GM19099 (cell line): Measurements from ENCODE around the gene CAVIN2.

Source experiments
- POLR2A ChIP-seq: IDR thresholded peaks from 3 replicates; pipeline ENCODE4 v1.6.1; 2011; ENCODE audit warnings: low read depth; ENCODE audit not compliant: insufficient read length; ENCODE audit errors: extremely low read depth

The CAVIN2 gene

GRCh38 chr2:191875859-191876258, 29.0 kb upstream of the CAVIN2 start:
- no peak for TF ChIP-seq POLR2A

DNA sequence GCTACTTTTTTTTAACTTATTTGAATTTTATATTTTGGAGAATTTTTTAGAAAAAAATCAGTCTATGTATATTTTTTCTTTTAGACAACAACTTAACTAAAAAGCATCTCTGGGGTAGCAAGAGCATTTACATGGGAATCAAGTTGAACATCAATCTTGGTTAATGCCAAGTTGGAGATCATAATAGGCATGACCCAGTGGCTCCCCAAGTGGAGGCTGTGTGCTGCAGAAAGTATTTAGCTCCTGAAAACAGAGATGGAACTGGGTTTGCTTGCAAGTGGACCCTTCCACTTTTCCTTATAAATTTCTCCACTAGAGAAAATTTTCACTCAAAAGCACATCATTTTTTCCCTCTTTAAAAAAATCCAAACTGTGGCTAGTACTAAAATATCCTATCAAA, 23.9 kb upstream of the CAVIN2 start:
- TF ChIP-seq POLR2A, result no peak

- no peak for TF ChIP-seq POLR2A
Measured at GRCh38 chr2:191869781-191870180, 22.9 kb upstream of the CAVIN2 start.

GRCh38 chr2:191869178-191869577, 22.3 kb upstream of the CAVIN2 start:
- TF ChIP-seq POLR2A, result no peak

GRCh38 chr2:191867507-191867847, 20.6 kb upstream of the CAVIN2 start:
- no peak for TF ChIP-seq POLR2A

GRCh38 chr2:191866675-191867506, 20.0 kb upstream of the CAVIN2 start:
- TF ChIP-seq POLR2A, result no peak

DNA sequence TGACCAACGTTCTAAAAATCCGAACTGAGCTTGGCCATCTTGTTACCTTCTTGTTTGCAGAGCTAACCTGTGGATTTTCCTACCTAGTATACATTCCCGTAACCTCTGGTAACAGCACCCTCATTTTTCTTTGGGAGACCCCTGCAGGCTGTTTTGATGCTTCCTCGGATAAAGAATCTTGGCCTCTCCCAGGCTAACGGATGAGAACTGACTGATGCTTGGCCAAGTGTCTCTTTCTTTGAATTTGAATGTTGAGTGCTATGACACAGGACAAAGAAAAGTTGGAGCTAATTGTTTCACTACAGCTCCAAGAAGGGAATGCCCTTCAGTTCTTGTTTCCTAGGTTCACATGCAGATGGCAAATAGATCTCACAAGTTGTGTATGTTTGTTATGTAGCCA, 19.3 kb upstream of the CAVIN2 start:
- no peak for TF ChIP-seq POLR2A

- no peak for TF ChIP-seq POLR2A
Measured at GRCh38 chr2:191864628-191865374, 17.9 kb upstream of the CAVIN2 start.

GRCh38 chr2:191863988-191864387, 17.1 kb upstream of the CAVIN2 start:
- TF ChIP-seq POLR2A, result no peak

- no peak for TF ChIP-seq POLR2A
Measured at GRCh38 chr2:191862156-191862775, 15.4 kb upstream of the CAVIN2 start.

DNA sequence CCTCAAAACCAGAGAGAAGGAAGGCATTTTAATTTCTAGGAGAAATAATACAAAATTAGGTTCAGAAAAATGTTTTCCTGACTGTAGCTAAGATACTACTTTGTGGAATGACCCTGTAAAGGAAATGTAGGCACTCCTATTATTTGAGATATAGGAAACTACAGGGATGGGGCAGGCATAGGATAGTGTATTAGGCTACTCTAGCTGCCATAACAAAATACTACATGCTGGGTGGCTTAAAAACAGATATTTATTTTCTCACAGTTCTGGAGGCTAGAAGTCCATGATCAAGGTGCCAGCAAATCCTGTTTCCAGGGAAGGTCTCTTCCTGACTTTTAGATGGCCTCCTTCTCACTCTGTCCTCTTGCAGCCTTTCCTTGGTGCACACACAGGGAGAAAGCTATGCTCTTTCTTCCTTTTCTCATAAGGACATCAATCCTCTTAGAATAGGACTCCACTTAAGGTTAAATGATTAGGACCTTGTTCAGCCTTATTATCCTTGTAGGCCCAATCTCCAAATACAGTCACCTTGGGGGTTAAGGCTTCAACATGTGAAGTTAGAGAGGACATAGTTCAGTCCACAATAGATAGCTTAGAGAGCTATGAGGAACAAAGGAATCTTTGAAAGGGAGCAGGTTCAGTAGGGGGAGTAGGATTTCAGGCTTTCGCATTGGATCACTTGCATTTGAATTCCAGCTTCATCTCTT, 14.0 kb upstream of the CAVIN2 start:
- no peak for TF ChIP-seq POLR2A

DNA sequence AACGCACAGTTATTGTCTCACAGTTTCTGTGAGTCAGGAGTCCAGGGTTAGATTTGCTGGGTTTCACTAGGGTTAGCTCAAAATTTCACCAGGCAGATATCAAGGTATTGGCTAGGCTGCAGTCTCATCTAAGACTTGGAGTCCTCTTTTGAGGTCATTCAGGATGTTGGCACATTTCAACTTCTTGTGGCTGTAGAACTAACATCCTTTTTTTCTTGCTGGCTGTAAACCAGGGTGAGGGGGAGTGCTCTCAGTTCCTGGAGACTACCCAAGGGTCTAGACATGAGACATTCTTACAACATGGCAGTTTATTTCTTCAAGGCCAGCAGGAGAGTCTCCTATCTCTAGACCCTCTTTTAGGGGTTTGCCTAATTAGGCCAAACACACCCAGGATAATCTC, 12.8 kb upstream of the CAVIN2 start:
- no peak for TF ChIP-seq POLR2A

GRCh38 chr2:191857886-191858285, 11.0 kb upstream of the CAVIN2 start:
- TF ChIP-seq POLR2A, result no peak

- TF ChIP-seq POLR2A, result no peak
Measured at GRCh38 chr2:191857259-191857805, 10.4 kb upstream of the CAVIN2 start.

DNA sequence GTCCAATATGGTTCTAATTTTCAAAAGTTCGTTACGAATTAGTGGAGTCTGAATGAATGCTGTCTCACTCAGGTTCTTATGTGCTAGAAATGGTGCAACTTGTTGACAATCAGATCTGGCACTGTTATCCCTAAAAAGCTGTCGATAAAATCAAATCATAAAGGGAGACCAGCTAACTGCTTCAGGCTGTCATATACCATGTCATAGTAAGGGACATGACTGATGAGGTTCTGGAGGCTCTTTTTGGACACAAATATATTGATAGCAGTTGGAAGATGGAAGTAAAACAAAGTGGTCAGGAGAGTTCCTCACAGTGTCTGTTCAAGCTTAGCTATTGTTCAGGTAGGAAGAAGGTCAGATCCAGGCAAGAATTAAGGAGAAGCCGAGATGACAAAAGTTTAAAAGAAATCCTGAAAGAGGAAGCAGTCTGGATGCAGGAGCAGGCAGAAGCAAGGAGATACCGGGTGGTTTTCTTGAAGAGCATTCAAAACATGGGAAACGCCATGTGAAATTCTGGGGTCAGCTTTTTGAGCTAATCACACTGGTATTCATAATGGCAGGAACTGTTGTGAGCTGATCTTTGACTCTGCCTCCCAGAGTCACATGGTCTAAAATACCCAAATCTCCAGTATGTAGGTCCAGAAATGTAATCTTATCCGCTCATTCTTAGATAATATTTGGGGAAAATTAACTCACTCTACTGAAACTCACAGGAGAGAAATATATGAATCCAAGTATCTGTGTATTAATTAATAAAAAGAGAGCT, 9.4 kb upstream of the CAVIN2 start:
- TF ChIP-seq POLR2A, result no peak

DNA sequence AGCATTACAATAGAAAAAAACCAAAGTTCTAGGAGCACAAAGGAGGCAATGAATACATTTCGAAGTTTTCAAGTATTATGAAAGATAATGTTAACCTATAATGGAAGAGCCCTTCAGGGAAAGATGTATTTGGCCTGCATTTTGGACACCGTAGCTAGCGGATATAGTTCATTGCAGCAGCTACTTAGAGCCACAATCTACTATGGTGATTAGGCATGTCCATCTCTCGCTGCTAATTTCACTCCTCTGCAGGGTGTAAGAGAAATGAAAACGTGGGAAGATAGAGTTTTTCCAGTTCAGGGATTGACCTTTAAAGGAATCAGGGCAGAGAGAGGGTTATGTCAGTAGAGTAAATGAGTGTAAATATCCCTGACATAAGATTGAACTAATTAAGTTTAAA, 8.5 kb upstream of the CAVIN2 start:
- no peak for TF ChIP-seq POLR2A
